Activated CD4-positive, alpha-beta T cell treated with anti-CD3 and anti-CD28 coated beads for 48 hours (primary cell): ENCODE data around the gene PNMA1.

Experiments used
- DNase-seq: peaks from one replicate; pipeline ENCODE4 v3.0.0-alpha.2; 2020

PNMA1 gene, protein sequence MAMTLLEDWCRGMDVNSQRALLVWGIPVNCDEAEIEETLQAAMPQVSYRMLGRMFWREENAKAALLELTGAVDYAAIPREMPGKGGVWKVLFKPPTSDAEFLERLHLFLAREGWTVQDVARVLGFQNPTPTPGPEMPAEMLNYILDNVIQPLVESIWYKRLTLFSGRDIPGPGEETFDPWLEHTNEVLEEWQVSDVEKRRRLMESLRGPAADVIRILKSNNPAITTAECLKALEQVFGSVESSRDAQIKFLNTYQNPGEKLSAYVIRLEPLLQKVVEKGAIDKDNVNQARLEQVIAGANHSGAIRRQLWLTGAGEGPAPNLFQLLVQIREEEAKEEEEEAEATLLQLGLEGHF

DNA sequence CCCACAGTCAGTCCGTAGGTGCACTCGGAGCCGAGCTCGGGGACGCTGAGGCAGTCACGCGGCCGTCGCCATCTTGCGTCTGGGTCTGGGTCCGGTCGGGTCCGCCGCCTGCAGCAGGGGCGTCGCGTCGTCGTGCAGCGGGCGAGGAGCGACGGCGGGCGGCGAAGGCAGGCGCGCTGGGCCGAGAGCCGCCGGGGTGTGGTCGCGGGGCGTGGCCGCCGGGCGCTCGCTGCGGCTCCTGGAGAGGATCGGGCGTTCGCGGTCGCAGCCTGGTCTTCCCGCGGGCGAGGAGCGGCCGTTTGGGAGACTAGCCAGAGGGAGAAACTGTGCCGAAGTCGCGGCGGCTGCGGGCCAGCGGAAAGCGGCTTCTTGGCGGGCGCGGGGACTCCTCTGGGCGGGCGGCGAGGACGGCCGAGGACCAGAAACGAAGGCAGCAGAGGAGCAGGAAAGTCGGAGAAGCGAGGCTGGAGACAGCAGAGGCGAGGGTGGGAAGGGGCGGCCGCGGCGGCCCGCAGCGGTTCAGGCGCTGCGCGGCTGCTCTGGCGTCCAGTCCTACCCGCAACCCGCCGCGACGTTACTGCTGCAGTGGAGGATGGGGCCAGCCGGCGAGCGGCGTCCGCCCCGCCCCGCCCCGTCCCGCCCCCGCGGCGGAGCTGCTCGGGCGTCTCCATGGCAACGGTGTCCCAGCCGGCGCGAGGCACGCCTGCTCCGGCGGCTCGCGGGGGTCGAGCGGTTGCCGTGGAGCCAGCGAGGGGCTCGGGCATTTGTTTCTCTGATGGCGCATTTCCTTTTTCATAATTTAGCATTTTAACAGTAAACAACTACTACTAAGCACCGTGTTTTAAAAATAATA lies at the start of gene PNMA1:
Gene PNMA1, minus strand, starts transcription at position 582 of the 853 bp plus-strand sequence. CDS start 745 bp downstream, outside the sequence.
- peak; percentile 89 for DNase-seq

DNA sequence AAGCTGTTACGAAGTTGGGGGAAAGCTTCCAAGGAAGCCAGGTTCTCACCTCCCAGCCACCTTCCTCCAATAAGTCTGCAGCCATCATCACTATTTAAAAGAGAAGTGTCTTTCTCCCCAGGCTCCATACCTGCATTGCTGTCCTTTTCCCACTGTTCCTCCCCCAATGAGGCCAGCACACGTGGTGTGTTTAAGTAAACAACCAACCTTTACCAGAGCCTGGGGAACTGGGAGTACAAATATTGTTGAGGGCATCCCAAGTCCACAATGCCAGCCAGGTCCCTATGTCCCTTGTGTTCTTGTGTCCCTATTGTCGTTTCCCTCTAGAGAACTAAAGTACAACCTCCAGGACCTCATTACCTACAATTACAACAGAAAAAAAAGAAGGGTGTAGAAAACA lies 49.2 kb upstream of the PNMA1 start:
- no peak for DNase-seq

DNA sequence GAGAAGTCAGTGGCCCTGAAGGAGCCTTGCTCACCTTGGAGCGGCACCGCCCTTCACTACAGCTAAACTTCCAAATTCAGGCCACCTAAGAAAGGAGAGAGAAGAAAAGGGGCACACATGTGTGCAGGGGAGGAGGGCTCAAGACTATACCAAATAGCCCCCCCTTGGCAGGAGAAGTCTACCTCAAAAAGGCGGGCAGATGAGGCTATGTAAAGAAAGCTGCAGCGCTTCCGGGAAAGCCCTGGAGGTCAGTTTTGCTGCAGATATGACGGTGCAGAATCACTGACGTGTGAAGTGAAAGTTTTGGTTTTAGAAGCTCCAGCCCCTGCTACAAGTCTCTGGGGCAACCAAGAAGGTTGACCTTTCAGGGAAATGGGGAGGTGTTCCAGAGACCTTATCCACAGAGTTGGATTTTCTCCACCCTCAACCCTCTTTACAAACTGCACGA lies 48.2 kb upstream of the PNMA1 start:
- DNase-seq: no peak

DNA sequence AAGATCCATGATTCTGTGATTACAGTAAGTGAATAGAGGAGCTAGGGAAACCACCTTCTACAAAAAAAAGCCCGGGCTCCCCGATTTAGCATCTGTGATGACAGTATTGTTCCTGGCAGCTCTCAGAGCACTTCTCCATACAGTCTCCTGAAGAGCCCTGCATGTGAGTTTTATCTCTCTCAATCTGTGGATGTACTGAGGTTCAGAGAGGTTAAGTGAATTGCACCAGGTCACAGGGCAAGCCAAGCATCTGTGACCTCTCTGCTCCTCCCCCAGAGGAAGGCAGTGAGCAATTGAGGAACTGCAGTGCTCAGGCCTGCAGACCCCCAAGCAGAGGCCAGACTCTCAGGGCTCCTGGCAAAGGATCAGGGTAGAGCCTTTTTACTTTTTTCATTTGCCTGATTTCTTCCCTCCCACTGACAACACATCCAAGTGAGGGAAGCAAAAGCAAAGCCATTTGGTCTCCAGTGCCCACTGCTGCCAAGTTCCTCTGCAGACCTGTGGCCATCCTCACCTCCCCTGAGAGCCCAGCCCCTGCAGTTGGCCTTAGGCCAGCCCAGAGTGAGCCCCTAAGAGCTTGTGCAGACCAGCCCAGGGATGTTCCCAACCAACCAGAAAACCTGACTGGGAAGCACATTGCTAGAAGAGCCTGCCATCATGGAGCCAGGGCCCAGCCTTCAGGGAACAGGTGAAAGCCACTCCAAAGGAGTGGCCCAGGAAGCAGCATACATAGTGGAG lies 47.6 kb upstream of the PNMA1 start:
- DNase-seq: peak; percentile 61

DNA sequence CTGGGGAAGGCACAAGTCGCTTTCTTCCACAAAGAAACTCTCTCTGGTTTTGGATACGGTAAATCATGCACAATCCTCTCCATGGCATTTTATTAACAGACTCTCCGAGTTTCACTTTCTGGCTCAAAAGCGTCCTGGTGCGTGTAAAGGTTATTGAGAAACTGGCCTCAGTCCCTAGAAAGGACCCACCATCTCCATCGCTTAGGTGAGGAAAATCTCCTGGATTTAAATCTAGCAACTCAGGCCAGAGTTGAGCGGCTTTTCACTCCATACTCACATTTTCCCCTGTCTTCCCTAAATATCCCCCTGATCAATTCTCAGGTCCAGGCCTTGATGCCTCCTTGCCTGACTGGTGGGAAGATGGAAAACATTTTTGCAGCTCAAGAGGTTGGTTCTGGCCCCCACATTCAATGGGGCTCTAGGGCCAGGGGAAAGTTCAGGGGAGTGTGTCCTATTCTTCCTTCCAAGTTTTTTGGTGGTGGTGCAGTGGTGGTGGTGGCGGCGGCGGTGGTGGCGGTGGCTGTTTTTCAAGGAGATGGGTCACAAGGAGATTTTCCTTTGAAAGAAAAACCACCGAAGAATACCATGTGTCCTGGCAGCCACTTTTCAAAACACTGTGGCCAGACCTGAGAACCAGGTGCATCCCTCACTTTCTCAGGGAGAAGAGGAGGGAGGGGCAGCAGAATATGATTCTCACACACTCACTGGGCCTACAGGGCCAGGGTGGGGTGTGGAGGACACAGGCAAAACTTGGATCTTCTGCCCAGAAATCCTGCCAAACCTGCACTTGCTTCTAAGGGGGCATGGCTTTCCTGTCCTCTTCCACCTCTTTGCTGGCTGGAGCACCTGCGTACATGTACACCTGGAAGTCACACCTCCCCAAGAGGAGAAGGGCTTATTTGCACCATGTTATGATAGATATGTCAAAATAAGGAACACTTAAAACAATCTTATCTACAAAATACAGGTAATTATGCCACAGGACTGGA lies 46.7 kb upstream of the PNMA1 start:
- no peak for DNase-seq

DNA sequence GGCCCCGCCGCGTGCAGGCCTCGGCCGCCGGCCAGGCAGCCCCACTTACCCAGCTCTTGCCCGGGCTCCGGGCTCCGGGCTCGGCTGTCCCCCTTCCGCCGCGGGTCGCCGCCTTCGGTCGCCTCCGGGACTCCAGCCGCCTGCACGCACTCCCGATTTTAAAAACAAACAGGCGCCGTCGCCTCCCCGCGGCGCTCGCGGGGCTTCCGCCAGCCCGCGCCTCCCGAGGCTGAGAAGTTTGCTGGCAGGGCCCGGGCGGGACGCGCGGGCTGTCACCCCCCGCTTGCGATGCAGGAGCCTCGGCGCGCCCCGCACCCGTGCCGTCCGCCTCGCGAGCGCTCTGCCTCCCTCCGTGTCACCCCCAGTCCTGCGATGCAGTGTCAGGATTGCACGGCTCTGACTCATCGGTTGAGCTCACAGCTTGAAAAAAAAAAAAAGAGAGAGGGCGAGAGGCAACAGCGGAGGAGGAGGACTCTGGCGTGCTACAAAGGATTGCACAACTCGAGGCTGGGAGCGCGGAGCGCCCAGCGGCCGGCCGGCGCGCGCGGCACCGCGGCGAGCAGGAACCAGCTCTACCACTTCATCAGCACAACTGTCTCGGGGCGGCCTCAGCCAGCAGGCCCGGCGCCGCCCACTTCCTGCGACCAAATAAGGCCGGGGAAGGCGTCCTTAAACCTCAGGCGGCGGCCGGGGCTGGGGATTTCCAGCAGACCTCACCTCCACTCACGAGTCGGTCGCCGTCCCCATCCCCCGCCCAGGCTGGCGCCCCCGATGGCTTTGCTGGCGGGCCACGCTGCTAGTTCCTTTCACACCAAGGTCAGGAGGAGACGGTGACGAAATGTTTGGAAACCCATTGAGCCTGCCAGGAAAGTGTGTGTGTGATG lies 45.8 kb upstream of the PNMA1 start:
- DNase-seq: peak; percentile 98

DNA sequence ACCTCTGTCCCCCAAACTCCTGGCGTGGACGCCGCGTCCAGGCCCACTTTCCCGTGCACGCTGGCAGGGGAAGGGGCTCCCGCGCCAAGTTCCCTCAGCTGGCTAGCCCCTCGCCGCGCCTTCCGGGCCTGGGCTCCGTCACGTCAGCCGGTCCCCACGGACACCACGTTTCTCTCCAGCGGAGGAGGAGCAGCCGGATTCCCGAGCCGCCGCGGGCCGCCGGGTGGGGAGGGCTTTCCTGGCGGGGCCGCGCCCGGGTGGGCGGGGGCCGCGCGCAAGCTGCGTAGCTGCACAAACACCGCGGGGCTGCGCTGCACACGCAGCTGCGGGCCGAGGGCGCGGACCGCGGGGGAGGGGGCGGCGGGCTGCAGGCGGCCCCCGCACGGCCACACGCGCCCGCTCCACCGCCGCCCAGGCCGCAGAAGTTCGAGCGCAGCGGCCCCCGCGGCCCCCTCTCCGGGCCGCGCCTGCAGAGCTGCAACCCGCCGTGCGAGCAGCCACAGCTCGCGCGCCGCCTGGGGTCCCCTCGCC lies 45.1 kb upstream of the PNMA1 start:
- DNase-seq: peak; percentile 65

DNA sequence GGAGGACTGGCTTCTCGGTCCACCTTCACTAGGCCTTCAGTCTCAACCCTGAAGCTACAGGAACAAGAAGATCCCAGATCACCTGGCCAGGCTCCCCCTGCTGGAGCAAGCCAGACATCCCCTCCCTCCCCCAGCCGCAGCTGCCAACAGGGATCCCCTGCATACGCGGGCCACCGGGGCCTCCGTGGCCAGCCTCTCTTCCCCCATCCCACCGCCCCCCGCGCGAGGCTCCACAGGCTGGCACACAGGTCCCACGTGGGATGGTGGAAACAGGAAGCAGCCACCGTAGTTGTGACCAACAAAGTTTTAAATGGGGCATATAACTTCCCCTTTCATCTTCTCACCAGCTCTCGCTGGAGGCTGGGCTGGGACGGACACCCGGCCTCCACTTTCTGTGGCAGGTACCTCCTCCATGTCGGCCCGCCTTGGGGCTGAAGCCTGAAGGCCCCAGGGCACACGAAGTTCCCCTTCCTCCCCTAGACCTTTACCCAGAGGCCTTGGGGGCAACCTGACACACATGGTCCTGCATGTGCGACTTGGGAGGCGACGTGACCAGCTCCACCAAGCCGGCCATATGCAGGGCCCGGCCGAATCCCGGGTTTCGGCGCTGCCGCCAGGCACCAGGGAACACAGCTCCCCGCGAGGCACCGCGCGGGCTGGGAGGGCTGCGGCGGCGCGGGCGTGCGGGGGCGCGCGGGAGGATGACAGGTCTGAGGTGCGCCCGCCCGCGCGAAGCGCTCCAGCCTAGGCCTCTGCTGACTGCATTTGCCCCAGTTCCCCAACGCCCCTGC lies 44.4 kb upstream of the PNMA1 start:
- peak; percentile 86 for DNase-seq

DNA sequence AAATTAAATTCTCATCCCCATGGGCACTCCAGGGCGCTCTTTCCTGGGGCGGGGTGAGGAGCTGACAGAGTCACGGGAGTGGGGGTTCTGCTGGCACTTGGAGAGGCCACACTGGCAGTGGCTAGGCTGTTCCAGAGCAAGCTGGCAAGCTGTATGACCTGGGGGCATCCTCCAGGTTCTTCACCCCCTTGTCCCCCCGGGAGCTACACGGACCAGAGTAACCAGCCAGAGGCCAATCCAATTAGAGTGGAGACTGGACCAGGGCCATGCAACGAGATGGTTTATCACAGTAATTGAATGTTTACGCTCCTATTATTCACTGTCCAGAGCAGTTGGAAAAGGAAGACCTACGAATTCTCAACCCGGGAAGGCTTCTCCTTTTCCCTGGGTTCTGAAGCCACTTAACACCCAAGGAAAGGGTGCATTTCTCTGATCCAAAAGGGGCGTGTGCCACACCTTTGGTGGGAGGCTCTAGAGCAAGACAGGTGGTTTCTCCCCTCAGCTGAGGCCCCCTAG lies 43.8 kb upstream of the PNMA1 start:
- no peak for DNase-seq

DNA sequence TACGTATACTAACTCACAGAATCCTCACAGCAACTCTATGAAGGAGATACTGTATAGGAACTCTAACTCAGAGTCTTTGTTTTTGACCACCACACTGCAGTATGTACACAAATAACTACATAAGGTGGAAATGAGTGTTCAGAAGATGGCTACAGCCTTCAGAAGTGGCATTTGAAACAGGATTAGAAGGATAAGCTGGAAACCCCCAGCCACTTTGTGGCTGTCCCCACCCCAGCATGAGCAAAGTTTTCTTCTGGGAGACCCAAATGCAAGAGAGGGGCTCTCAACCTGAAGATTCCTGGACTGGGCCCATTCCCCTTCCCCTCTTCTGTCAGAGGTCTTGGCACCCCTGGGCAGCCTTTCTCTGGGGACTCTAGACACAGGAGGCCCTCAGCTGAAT lies 43.2 kb upstream of the PNMA1 start:
- no peak for DNase-seq

DNA sequence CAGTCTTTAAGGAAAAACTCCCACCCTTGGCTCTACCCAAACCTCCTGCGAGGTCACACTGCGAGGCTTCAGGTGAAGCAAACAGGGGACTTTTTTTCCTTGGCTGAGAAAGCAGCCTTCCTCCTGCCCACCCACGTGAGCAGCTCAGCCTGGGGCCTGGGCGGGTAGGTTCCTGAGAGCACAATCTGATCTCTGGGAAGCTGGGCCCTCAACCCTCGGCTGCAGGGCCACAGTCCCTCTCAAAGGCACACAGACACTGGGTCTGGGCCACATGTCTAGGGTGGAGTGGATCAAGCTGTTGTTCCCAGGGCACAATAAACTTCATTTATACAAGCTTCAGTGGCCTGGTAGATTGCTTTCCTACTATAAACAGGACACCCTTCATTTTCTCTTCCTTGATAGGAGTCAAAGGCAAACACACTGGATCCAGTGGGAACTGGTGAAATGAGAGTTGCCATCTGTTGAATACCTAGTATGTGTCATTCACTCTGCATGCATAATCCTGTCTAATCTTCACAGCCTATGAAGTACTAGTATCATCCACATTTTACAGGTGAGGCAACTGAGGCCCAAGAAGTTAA lies 41.3 kb upstream of the PNMA1 start:
- no peak for DNase-seq

DNA sequence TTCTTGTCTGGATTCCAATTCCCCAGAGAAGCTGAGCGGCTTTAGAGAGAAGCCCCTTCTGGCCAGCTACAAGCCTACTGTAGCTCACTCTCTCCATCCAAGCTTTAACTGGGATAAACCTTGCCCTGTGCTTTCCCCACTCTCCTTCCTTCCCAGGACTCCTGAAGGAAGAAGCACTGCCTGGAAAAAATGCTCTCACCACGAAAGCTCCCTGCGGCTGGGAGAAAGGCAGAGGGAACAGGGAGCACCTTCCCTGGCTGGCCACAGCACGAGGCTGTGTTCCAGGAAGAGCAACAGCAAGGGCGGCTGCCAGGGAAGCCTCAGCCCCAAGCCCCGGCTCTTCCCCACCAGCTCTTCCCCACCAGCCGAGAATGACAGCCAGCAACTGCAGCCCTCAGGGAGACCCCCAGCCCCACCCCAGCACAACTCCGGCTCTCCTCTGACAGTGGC lies 40.8 kb upstream of the PNMA1 start:
- DNase-seq: no peak

DNA sequence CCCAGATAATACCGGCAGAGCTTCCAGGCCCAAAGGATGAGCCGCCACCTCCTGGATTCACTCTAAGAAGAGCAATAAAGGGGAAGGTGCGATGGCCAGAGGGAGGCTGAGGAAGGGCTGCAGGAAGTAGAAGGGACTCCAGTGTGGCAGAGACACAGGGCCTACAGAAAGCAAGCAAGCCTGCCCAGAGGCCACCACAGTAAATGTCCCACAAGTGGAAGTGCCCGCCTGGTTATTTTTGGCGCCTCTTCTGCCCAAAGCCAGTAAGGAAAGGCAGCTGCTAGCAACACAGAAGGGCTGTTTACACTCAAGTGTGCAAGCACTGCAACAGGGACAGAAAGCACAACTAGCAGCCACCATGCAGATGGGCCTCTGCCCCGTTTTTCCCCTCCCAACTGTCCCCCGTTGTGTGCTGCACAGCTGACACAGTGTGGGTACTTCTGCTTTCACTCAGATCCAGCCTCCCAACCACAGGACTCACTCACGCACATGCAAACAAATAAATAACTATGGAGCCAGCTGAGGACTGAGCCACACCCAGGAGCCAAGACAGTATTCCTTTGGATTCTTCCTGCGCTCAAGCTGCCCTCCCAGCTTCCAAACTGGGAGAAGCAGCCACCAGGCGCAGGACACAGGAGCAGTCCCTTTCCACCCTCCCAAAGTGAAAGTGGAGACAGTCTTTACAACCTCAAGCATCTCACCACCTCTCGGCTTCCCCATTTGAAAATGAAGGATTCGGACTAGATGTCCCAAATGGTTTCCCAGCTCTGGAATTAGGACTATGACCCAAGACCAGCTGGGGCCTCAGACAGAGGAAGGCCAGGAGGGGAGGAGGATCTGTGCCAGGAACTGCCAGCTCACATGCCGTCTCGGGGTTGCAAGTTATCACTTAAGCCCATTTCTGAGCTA lies 40.0 kb upstream of the PNMA1 start:
- peak; percentile 73 for DNase-seq

DNA sequence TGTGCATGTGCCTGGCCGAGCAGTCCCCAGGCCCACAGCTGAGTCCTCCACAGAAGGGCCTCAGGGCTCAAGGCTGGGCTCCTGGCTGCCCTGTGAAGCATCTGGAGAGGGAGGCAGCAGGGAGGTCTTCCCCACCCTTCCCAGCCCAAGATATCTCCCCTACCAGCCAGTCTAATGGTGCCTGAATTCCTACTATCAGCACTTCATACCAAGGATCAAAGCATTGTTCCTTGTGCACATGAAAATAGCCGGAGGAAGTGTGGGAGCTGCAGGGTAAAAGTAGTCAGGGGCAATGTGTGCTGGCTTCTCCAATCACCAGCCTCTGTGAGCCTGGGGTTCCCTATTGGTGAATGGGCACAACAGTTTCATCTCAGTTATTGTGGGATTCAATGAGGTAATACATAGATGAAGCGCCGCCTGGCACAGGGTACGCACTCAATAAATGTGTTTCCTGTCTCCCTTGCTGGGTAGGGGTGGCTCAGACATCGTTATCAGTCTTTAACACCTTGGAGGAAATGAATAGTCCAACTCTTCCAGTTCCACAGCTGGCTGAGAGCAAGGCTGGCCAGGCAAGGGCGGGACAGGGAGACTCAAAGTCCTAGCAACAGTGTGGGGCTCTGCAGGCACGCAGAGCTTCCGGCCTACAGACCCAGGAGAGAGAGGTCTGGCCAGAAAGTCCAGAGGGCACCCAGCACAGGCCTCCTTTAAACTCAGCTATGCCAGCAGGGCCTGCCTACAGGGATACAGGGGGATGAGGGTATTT lies 39.1 kb upstream of the PNMA1 start:
- no peak for DNase-seq

DNA sequence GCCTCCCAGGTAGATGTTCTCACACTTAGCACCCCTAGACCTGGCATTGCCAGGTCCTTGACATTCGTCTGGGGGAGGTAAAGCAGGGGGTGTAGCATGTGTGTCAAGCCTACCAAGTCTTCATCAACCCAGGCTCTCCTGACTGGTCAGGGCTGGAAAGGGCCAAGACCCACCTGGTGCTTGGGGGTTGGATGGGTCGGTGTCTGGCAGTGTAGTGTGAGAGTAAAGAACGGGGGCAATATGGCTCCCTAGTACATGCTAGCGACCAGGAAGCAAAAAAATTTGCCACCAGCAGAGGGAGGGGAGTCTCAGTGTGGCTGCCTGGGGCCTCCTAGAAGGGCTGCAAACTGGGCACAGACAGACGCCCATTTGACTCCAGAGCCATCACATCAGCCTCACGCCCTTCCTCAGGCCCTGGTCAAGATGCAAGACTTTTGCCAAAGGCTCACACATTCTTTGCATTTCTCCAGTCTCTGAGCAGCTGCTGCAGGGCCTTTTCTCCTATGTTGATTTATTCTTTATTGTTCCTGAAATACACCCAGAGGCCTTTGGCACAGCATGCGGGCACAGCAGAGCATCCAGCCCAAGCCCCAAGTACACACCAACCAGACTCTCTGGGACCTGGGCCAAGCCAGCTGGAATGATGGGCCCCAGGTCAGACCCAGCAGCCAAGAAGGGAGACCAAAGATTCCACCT lies 38.3 kb upstream of the PNMA1 start:
- DNase-seq: peak; percentile 48

DNA sequence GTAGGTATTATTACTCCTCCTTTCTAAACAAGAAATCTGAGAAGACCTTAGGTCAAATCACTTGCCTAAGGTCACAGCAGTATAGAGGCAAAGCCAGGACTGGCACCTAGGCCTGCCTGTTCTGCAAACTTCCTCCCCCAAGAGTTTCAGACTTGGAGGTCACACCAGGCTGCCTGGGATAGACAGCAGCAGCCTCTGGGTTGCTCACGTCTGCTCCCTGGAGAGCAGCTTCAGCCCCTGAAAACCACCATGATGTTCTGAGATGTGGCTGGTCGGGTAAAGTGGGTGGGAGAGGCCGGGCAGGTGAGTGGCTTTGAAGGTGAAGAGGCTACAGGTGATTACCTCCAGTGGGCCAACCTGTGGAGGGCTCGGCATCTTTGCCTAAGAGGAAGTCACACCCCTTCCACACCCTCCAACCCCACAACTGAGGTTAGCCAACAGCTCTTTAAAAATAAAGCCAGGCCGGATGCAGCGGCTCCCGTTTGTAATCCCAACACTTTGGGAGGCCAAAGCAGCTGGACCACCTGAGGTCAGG lies 37.0 kb upstream of the PNMA1 start:
- no peak for DNase-seq
